GM21423 (cell line): Measurements from ENCODE around the gene GAL3ST2.
A peak's percentile ranks its signal among the peaks of the same experiment; 100 is the strongest.
"Not testable (repeated sequence)": the region's sequence is repeated elsewhere in the genome, so short reads cannot be mapped to it uniquely, and the experiment has no call there.

ENCODE experiments used
- ATAC-seq: cut with Tn5 transposase; IDR thresholded peaks from one replicate; pipeline ENCODE4 v1.9.1; 2021; ENCODE audit warnings: mild to moderate bottlenecking, moderate library complexity; ENCODE audit not compliant: unreplicated experiment

Gene GAL3ST2

GRCh38 chr2:241776336-241777169 lies at the start of gene GAL3ST2:
GAL3ST2 (plus strand) TSS chr2:241776822; CDS start chr2:241776956, 134 bp downstream.
- ATAC-seq, result no peak

GRCh38 chr2:241728000-241728399 lies 48.6 kb upstream of the GAL3ST2 start:
- ATAC-seq, result no peak

DNA sequence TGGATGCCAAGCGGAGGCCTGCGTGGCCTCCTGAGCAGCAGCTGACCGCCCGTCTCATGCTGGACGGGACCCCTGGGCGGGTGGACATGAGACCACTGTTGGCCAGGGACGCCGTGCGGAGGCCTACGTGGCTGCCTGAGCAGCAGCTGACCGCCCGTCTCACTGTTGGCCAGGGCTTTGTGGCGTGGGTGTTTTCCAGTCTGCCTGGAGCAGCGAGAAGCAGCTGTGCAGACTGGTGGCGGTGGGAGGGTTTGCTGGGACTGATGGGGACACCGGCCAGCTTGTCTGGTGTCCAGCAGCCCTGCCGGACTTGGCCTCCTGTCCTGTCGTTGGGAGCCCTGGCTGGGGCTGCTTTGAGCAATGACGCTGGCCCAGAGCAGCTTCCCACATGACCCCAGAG lies 48.0 kb upstream of the GAL3ST2 start:
- no peak for ATAC-seq

GRCh38 chr2:241729868-241730267 lies 46.8 kb upstream of the GAL3ST2 start:
- no peak for ATAC-seq

DNA sequence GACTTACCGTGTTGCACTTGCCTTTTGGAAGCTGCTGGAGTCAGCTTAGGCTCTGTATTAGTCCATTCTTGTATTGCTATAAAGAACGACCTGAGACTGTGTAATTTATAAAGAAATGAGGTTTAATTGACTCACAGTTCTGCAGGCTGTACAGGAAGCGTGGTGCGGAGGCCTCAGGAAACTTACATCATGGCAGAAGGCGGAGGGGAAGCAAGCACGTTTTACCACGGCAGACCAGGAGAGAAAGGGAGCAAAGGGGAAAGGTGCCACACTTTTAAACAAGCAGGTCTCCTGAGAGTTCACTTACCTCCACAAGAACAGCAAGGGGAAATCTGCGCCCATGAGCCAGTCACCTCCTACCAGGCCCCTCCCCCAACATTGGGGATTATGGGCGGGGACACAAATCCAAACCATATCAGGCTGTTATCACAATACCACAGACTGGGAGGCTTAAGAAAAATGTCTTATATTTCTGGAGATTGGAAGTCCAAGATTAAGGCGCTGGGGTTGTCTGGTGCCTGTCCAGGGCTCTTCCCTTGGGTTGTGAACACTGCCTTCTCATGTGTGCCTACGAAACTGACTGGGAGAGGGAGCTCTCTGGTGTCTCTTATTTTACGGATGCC lies 45.8 kb upstream of the GAL3ST2 start:
- ATAC-seq, result no peak

DNA sequence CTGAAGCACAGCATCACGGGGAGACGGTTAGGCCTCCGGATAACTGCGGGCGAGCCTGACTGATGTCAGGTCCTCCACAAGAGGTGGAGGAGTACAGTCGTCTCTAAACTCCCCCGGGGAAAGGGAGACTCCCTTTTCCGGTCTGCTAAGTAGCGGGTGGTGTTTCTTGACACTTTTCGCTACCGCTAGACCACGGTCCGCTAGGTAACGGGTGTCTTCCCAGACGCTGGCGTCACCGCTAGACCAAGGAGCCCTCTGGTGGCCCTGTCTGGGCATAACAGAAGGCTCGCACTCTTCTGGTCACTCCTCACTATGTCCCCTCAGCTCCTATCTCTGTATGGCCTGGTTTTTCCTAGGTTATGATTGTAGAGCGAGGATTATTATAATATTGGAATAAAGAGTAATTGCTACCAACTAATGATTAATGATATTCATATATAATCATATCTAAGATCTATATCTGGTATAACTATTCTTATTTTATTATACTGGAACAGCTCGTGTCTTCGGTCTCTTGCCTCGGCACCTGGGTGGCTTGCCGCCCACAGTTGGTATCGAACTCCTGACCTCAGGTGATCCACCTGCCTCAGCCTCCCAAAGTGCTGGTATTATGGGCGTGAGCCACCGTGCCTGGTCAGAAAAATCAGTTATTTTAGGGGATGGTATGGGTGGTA lies 44.0 kb upstream of the GAL3ST2 start:
- not testable (repeated sequence) for ATAC-seq

DNA sequence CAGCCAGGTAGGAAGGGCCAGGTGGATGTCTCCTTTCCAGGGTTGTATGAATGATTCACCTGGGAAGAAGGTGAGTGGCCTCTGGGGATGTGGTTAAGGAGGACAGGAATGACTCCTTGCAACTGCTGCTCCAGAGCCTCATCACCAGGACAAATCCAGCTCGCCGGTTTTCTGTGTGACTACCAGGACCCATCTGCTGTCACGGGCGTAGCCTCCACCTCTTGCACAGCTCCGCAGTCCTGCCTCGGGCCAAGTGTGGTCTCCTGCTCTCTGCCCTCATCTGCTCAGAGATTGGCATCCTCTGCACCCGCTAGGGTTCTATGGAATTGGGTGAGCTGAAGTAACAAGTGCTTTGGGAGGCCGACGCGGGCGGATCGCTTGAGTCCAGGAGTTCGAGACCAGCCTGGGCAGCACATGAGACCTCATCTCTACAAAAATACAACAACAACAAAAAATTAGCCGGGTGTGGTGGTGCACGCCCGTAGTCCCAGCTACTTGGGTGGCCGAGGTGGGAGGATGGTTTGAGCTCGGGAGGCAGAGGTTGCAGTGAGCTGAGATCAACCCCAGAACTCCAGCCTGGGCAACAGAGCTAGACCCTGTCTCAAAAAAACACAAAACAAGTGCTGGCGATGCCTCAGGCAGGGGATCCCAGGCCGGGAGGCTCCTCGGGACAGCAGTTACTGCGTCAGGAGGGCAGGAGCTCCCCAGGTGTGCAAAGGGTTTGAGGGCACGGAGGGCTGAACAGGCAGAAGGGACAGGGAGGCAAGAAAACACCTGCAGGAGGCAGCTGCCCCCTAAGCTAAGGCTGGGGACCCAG lies 43.0 kb upstream of the GAL3ST2 start:
- no peak for ATAC-seq

GRCh38 chr2:241734208-241734466 lies 42.5 kb upstream of the GAL3ST2 start:
- peak; percentile 31 for ATAC-seq

DNA sequence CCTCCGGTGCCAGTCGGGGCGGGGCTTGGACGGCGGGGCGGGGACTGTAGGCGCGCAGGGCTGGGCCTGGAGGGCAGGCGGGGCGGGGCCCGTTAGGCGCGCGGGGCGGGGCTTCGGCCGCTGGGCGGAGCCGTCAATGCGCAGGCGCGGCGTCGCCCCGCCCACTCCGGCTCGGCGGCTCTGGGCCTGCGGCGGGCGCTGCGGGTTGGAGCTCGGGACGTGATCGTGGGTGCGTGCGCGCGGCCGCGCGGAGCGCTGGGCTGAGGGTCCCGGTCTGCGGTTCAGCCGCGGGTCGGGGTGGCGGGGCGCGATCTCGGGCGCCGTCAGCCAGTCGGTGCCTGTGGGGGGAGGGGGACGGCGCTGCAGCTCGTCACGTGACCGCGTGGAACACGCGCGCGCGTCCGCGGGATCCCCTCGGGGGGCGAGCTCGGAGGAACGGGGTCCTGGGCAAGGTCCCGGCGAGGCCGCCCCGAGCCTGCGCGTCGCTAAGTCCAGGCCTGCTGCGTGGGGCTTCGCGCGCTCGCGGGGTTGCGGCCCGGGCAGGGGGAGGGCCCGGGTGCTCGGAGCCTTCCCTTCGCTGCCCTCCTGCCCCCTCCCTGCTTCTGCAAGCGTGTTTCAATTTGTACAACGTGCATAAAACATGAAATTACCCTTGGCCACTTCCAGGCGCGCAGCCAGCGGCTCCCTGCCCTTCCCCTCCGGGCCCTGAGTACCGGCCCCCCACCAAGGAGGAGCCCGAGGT lies 42.0 kb upstream of the GAL3ST2 start, which contains the start of gene D2HGDH:
Gene D2HGDH, plus strand, starts transcription at position 164 of the 742 bp plus-strand sequence. CDS start 595 bp downstream, outside the sequence.
- peak; percentile 78 for ATAC-seq

- no peak for ATAC-seq
Observed at GRCh38 chr2:241736111-241736510, 40.5 kb upstream of the GAL3ST2 start.

DNA sequence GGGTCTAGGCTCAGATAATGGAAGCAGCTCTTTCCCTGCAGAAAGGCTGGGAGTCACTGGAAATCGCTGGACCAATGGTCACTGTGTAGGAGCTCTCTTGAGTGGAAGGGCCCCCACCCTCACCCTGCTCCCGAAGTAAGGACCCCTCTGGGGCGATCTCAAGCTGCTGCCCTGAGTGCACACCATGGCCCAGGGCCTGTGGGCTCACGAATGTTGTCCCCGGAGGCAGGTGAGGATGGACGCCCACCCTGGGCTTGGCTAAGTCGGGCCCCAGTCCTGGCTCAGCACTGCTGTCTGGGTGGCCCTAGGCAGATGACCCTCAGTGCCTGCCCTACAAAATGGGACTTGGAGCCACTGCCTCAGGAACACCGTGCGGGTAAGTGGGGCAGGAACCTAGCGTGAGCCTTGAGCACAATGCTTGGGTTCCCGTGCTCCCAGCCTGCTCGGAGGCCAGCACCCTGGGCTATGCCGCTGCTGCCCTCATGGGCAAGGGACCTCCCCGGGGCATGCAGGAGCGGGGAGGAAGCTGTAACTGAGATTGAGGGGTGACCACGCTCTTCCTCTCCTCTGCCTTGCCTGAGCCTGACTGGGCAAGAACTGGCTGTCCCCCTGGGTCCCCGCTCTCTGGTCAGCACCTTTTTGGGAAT lies 38.5 kb upstream of the GAL3ST2 start:
- ATAC-seq, result no peak

DNA sequence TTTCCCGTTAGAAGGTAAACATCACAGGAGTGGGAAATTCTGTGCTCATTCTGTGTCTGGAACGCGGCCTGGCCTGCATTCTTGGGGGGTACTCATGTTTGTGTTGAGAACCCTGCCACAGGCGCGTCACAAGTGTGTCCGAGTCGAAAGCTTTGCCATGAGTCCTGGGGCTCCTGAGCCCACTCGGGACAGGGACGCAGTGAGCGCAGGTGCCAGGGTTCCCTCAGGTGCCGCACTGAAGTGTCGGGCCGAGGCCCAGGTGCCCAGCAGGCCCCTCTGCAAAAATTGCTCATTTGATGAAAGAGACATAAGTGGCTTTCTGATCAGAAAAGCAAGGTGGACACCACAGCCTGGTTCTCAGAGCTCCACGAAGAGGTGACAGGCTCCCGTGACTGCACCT lies 37.4 kb upstream of the GAL3ST2 start:
- no peak for ATAC-seq

DNA sequence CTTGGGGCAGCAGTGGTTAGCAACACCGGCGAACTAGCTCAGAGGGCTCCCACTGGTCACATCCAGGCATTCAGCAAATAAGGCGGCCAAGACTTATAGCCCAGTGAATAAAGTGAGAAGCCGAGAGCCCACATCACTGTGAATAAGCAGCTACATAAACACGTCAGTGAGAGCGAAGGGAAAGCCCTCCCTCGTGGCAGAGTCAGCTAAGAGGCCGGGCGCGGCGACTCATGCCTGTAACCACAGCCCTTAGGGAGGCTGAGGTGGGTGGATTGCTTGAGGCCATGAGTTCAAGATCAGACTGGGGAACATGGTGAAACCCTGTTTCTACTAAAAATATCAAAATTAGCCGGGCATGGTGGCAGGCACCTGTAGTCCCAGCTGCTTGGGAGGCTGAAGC lies 37.0 kb upstream of the GAL3ST2 start:
- ATAC-seq, result no peak

DNA sequence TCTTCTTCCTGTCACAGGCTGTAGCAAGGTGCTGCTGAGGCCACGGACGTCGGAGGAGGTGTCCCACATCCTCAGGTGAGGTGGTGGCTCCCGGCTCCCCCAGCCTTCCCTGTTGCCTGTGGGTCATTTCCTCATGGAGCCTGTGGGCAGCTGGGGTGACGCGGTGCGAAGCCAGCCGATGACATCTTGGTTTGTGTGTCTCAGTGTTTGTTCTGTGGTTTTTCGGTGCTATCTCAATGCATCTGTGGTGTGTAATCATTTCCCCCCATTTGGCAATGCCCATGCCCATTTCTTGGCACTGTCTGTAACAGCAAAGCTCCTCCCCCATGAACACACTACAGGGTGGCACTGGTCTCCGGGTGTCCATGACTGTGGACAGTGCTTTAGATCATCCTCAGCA lies 35.6 kb upstream of the GAL3ST2 start:
- no peak for ATAC-seq

GRCh38 chr2:241742320-241742939 lies 34.2 kb upstream of the GAL3ST2 start:
- ATAC-seq, result no peak

DNA sequence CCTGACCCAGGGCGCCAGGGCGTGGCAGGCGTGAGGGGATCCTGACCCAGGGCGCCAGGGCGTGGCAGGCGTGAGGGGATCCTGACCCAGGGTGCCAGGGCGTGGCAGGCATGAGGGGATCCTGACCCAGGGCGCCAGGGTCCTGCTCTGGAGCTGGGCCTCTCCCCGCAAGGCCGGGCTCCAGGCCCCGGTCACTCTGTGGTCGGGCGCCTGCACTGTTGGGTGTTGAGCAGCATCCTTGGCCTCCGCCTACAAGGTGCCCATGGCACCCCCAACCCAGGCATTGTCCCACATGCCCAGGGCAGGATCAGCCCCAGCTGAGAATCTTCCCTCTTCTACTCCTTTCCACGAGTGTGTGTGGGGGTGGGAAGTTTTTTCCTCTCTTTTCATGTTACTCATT lies 33.6 kb upstream of the GAL3ST2 start:
- not testable (repeated sequence) for ATAC-seq

- ATAC-seq, result no peak
Observed at GRCh38 chr2:241743620-241744019, 33.0 kb upstream of the GAL3ST2 start.

DNA sequence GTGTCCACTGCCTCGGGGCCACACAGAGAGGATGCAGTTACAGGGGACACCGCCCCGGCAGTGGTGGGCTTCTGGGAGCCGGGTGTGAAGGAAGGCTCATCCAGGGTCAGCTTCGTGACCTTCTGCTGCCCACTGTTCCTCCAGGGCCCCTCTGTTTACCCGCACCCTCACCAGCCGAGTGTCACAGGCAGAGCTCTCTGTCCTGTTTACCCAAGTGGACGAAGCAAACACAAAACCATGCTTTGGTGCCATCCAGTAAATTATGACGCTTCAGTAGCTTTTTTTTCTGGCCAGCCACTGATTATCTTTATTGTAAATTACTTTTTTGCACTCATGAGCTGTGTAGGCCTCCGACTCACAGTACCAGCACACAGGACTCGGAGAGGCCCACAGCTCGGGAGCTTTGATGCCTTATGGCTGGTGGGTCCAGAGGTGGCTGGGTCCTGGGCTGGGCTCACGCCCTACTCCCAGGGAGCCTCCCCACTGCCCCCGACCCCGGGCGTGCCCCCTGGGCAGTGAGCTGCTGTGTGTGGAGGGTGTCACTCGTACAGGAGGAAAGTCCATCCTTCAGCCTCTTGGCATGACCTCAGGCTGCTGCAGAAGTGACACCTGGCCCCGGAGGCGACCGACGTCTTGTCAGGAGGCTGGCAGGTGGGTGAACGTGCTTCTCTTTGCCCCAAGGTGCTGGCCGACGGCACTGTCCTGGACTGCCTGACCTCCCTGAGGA lies 32.4 kb upstream of the GAL3ST2 start:
- ATAC-seq, result no peak

- no peak for ATAC-seq
Observed at GRCh38 chr2:241745276-241745675, 31.3 kb upstream of the GAL3ST2 start.
